Natural killer cell (primary cell): Measurements from ENCODE around the gene PRKAG2. TPM values are rescaled to one million over a fixed set of nuclear protein-coding genes. Genes with fewer than 3 reads are reported as not detected.

Experiments
- ATAC-seq, 3 donors: fragments of 150-1000 bp in 2 of 3; fragments of 200-7000 bp in 1 of 3; cut with Tn5 transposase; 1 replicate in 1 of 3; 2 replicates in 2 of 3; pipeline ENCODE4 v1.10.0; 2021; ENCODE audit warnings: mild to moderate bottlenecking in 2 of 3, moderate library complexity in 2 of 3
- DNase-seq, 2 donors: peaks; one replicate each; pipeline versions ENCODE4 v3.0.0 to v3.0.0-alpha.2; 2013 to 2021; ENCODE audit warnings: mixed read lengths in 1 of 2
- H3K27ac ChIP-seq: one replicate; pipeline ENCODE4 v1.5.1; 2013; ENCODE audit warnings: mild to moderate bottlenecking, low read length
- H3K27me3 ChIP-seq: one replicate; pipeline ENCODE4 v1.6.1; 2013; ENCODE audit warnings: low read length; ENCODE audit not compliant: control insufficient read depth, insufficient read depth
- H3K36me3 ChIP-seq: one replicate; pipeline ENCODE4 v1.6.1; 2013; ENCODE audit warnings: low read length; ENCODE audit not compliant: control insufficient read depth, insufficient read depth
- H3K4me1 ChIP-seq: one replicate; pipeline ENCODE4 v1.6.1; 2013; ENCODE audit warnings: low read length; ENCODE audit not compliant: control insufficient read depth, insufficient read depth
- H3K4me3 ChIP-seq: one replicate; pipeline ENCODE4 v1.5.1; 2013; ENCODE audit warnings: low read length
- H3K9me3 ChIP-seq: one replicate; pipeline ENCODE4 v1.6.1; 2013; ENCODE audit warnings: low read length; ENCODE audit not compliant: control insufficient read depth, insufficient read depth
- H3K27ac Mint-ChIP-seq, 2 donors: one replicate each; pipeline ENCODE4 v1.8.0; 2022; ENCODE audit warnings: mild to moderate bottlenecking in 2 of 2, mixed read lengths in 2 of 2, moderate library complexity in 1 of 2
- H3K27me3 Mint-ChIP-seq, 2 donors: one replicate each; pipeline ENCODE4 v1.8.0; 2022; ENCODE audit warnings: low read depth in 2 of 2, mixed read lengths in 2 of 2
- H3K36me3 Mint-ChIP-seq: one replicate; pipeline ENCODE4 v1.8.0; 2022; ENCODE audit warnings: mixed read lengths
- H3K4me1 Mint-ChIP-seq, 2 donors: one replicate each; pipeline ENCODE4 v1.8.0; 2022; ENCODE audit warnings: mixed read lengths in 2 of 2
- H3K4me3 Mint-ChIP-seq: one replicate; pipeline ENCODE4 v1.8.0; 2022; ENCODE audit warnings: mild to moderate bottlenecking, moderate library complexity, mixed read lengths
- H3K9me3 Mint-ChIP-seq, 2 donors: one replicate each; pipeline ENCODE4 v1.8.0; 2022; ENCODE audit warnings: mixed read lengths in 2 of 2
- WGBS: methylation state at CpG from one replicate; pipeline ENCODE4 v1.1.7; 2013; ENCODE audit warnings: missing lambda C conversion rate; ENCODE audit not compliant: insufficient coverage; 5-methylcytosine and 5-hydroxymethylcytosine counted together
- intact Hi-C: fragments of 100-400 bp; cut with micrococcal nuclease; formaldehyde crosslinking; loops from one replicate; pipeline ENCODE4 v1.14.2; 2022
- total RNA-seq, 4 donors: library from RNA; stranded (reverse); fragments of 120-200 nt in 1 of 4; gene quantifications; one replicate each; pipeline versions ENCODE4 v1.2.3 to v1.2.4, GENCODE V29; 2013 to 2022
- TF ChIP-seq, protein P1 (sequence below): fragments of 200-600 bp; IDR thresholded peaks from one replicate; pipeline ENCODE4 v1.8.0; 2022; ENCODE audit warnings: antibody characterized with exemption

PRKAG2 gene
- total RNA-seq, 3 donors from 2014 or later (not counting 1 experiment from before 2014, with no cell fraction given) = 42.6 to 66.5 (median 64.4) TPM

DNA sequence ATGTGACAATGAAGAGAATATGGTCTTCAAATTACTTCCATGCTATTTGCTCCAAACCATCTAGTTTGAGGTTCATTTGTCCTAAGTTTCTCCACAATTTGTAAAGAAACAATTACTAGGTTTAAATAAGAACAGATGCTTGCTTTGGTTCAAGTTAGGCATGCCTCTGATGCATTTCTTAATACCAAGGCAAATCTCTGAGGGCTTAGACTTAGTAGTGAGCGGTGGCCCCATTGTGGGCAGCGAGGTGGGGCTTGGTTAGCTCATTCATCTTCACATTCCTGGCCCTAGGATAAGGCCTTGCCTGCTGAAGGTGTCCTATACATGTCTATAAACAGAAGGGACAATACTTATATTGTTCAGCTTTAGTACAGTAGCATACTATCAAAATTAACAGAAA, 304.8 kb downstream of the PRKAG2 start:
- intact Hi-C loops = no loop called here
- no peak for DNase-seq
- Mint-ChIP-seq H3K36me3 (peaks cover 7% of the 10 kb centered on the region), H3K4me1 (no peaks in the 10 kb centered on the region), H3K4me3 (no peak overlapping the region), H3K9me3 (no peaks in the 10 kb centered on the region), H3K27me3 (no peaks in the 10 kb centered on the region), H3K27ac (no peak overlapping the region)
- WGBS = 100% methylated on average over 2 of the region's 2 CpGs
- ATAC-seq = no peak
- H3K9me3 ChIP-seq = no peaks in the 10 kb centered on the region
- H3K4me3 ChIP-seq = no peak overlapping the region
- H3K27ac ChIP-seq = no peak overlapping the region
- no peaks in the 10 kb centered on the region for H3K27me3 ChIP-seq
- H3K36me3 ChIP-seq = peaks cover 21% of the 10 kb centered on the region
- no peaks in the 10 kb centered on the region for H3K4me1 ChIP-seq
- TF ChIP-seq, protein P1, sequence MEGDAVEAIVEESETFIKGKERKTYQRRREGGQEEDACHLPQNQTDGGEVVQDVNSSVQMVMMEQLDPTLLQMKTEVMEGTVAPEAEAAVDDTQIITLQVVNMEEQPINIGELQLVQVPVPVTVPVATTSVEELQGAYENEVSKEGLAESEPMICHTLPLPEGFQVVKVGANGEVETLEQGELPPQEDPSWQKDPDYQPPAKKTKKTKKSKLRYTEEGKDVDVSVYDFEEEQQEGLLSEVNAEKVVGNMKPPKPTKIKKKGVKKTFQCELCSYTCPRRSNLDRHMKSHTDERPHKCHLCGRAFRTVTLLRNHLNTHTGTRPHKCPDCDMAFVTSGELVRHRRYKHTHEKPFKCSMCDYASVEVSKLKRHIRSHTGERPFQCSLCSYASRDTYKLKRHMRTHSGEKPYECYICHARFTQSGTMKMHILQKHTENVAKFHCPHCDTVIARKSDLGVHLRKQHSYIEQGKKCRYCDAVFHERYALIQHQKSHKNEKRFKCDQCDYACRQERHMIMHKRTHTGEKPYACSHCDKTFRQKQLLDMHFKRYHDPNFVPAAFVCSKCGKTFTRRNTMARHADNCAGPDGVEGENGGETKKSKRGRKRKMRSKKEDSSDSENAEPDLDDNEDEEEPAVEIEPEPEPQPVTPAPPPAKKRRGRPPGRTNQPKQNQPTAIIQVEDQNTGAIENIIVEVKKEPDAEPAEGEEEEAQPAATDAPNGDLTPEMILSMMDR = no peak

DNA sequence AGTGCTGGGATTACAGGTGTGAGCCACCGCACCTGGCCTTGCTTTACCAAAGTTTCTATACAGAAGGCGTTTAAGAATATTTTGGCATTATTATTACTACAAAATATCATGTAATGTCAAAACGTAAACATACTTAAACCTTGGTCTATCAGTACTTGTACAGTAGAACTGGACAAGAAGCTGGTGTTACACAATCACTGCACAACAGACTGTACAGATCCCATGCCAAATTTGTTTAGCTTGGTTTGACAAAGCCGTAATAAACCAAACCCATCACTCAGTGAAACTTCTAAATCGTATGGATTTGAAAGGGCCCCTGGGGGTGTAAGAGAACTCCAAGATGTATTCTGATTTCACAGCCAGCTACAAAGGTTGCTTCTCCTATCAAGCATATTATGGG, 305.4 kb downstream of the PRKAG2 start:
- WGBS = 96% methylated on average over 4 of the region's 5 CpGs
- H3K27ac Mint-ChIP-seq = no peak overlapping the region
- H3K36me3 Mint-ChIP-seq = peaks cover 7% of the 10 kb centered on the region
- H3K27me3 Mint-ChIP-seq = no peaks in the 10 kb centered on the region
- H3K9me3 Mint-ChIP-seq = no peaks in the 10 kb centered on the region
- H3K4me3 ChIP-seq = no peak overlapping the region
- DNase-seq = no peak
- no peak overlapping the region for H3K4me3 Mint-ChIP-seq
- H3K27ac ChIP-seq = no peak overlapping the region
- H3K36me3 ChIP-seq = peaks cover 24% of the 10 kb centered on the region
- TF ChIP-seq, protein P1 = no peak
- intact Hi-C loops = loop anchor here (2.0 kb wide), 1 partner anchor 187 kb away; no protein-coding TSS in a partner anchor
- H3K4me1 ChIP-seq = no peaks in the 10 kb centered on the region
- no peaks in the 10 kb centered on the region for H3K4me1 Mint-ChIP-seq
- H3K27me3 ChIP-seq = no peaks in the 10 kb centered on the region
- no peaks in the 10 kb centered on the region for H3K9me3 ChIP-seq
- no peak for ATAC-seq

DNA sequence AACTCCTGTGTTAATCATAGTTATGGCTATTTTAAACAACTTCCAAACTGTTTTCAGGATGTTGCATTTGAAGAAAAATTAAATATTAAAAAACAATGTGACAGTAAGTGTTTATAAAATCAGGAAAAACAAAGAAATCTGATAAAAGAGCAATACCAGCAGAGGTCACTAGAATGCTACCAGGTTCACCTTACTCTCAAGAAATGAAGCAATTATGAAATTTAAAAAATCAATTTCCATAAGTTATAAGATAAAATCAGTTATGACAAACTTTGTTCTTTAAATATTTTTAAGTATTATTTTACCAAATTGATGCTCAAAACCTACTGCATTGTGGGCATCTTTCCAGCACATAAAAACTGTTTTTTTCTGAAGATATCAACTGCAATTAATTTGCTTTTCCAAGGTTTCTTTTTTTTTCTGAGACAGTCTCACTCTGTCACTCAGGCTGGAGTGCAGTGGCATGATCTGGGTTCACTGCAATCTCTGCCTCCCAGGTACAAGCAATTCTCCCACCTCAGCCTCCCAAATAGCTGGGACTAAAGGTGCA, 306.5 kb downstream of the PRKAG2 start:
- Mint-ChIP-seq H3K36me3 (peaks cover 7% of the 10 kb centered on the region), H3K4me1 (no peaks in the 10 kb centered on the region), H3K27me3 (no peaks in the 10 kb centered on the region), H3K27ac (no peak overlapping the region), H3K9me3 (no peaks in the 10 kb centered on the region), H3K4me3 (no peak overlapping the region)
- intact Hi-C loops = loop anchor here (2.0 kb wide), 1 partner anchor 188 kb away; no protein-coding TSS in a partner anchor
- no peaks in the 10 kb centered on the region for H3K9me3 ChIP-seq
- DNase-seq (peak in 1 of 2 donors; percentile 41), ATAC-seq (no peak)
- no peak overlapping the region for H3K4me3 ChIP-seq
- H3K36me3 ChIP-seq = peaks cover 23% of the 10 kb centered on the region
- no peaks in the 10 kb centered on the region for H3K27me3 ChIP-seq
- H3K27ac ChIP-seq = no peak overlapping the region
- H3K4me1 ChIP-seq = no peaks in the 10 kb centered on the region
- TF ChIP-seq, protein P1 = peak; percentile 45
